Nephron progenitor cell (in vitro differentiated cells): ENCODE data around the gene NUP42.
A peak's percentile ranks its signal among the peaks of the same experiment; 100 is the strongest.

ENCODE experiments used
- DNase-seq: peaks from one replicate; pipeline ENCODE4 v3.0.0; 2021
- H3K27ac Mint-ChIP-seq: 2 replicates; pipeline ENCODE4 v1.8.0; 2021; ENCODE audit warnings: mild to moderate bottlenecking, moderate library complexity, mixed read lengths
- H3K27me3 Mint-ChIP-seq: 2 replicates; pipeline ENCODE4 v1.8.0; 2021; ENCODE audit warnings: mild to moderate bottlenecking, low read depth, mixed read lengths; ENCODE audit not compliant: poor library complexity
- H3K36me3 Mint-ChIP-seq: 2 replicates; pipeline ENCODE4 v1.8.0; 2021; ENCODE audit warnings: low read depth, mixed read lengths
- H3K4me1 Mint-ChIP-seq: 2 replicates; pipeline ENCODE4 v1.8.0; 2021; ENCODE audit warnings: mixed read lengths
- H3K4me3 Mint-ChIP-seq: 2 replicates; pipeline ENCODE4 v1.8.0; 2021; ENCODE audit warnings: mild to moderate bottlenecking, moderate library complexity, mixed read lengths
- H3K9me3 Mint-ChIP-seq: 2 replicates; pipeline ENCODE4 v1.8.0; 2021; ENCODE audit warnings: mild to moderate bottlenecking, moderate library complexity, mixed read lengths
- CTCF ChIP-seq: fragments of 200-600 bp; sonication (generic); IDR thresholded peaks from 2 replicates; pipeline ENCODE4 v1.5.0; 2021; ENCODE audit warnings: antibody characterized with exemption

The NUP42 gene, protein sequence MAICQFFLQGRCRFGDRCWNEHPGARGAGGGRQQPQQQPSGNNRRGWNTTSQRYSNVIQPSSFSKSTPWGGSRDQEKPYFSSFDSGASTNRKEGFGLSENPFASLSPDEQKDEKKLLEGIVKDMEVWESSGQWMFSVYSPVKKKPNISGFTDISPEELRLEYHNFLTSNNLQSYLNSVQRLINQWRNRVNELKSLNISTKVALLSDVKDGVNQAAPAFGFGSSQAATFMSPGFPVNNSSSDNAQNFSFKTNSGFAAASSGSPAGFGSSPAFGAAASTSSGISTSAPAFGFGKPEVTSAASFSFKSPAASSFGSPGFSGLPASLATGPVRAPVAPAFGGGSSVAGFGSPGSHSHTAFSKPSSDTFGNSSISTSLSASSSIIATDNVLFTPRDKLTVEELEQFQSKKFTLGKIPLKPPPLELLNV

GRCh38 chr7:23181684-23182553 is at the start of gene NUP42:
Gene NUP42 (plus strand): TSS chr7:23182048. CDS start chr7:23182086, 38 bp downstream.
- Mint-ChIP-seq H3K36me3 (peaks cover 33% of the 10 kb centered on the region), H3K27ac (peak within 1 kb of the TSS; percentile 100), H3K9me3 (no peaks in the 10 kb centered on the region), H3K4me3 (peak within 1 kb of the TSS; percentile 94), H3K4me1 (peaks cover 32% of the 10 kb centered on the region), H3K27me3 (no peaks in the 10 kb centered on the region)
- no peak for TF ChIP-seq CTCF
- peak; percentile 96 for DNase-seq

DNA sequence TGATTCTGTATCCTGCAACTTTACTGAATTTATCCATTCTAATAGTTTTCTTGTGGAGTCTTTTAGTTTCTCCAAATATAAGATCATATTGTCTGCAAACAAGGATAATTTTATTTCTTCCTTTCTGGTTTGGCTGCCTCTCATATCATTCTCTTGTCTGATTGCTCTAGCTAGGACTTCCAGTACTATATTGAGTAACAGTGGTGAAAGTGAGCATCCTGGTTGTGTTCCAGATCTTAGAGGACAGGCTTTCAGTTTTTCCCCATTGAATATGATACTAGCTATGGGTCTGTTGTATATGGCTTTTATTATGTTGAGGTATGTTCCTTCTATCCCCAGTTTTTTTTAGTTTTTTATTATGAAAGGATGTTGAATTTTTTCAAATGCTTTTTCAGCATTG is 48.1 kb upstream of the NUP42 start:
- Mint-ChIP-seq H3K36me3 (peaks cover 52% of the 10 kb centered on the region), H3K4me3 (no peak overlapping the region)

GRCh38 chr7:23135755-23136154 is 46.1 kb upstream of the NUP42 start:
- Mint-ChIP-seq H3K27ac (no peak overlapping the region), H3K27me3 (no peaks in the 10 kb centered on the region), H3K4me1 (no peaks in the 10 kb centered on the region), H3K9me3 (peaks cover 19% of the 10 kb centered on the region), H3K4me3 (no peak overlapping the region), H3K36me3 (peaks cover 50% of the 10 kb centered on the region)
- TF ChIP-seq CTCF, result no peak
- no peak for DNase-seq

More for the DNA sequence above, 48.1 kb upstream of the NUP42 start:
- H3K4me1 Mint-ChIP-seq, result no peaks in the 10 kb centered on the region
- no peak for TF ChIP-seq CTCF
- H3K27me3 Mint-ChIP-seq, result no peaks in the 10 kb centered on the region
- no peak overlapping the region for H3K27ac Mint-ChIP-seq
- H3K9me3 Mint-ChIP-seq, result peaks cover 19% of the 10 kb centered on the region
- DNase-seq, result no peak

GRCh38 chr7:23136216-23136615 is 45.6 kb upstream of the NUP42 start:
- Mint-ChIP-seq H3K27ac (no peak overlapping the region), H3K36me3 (peaks cover 51% of the 10 kb centered on the region), H3K27me3 (no peaks in the 10 kb centered on the region), H3K9me3 (peaks cover 19% of the 10 kb centered on the region), H3K4me3 (no peak overlapping the region), H3K4me1 (no peaks in the 10 kb centered on the region)
- no peak for DNase-seq
- no peak for TF ChIP-seq CTCF

GRCh38 chr7:23157679-23158078 is 24.2 kb upstream of the NUP42 start:
- DNase-seq, result no peak
- no peaks in the 10 kb centered on the region for H3K27me3 Mint-ChIP-seq
- H3K4me1 Mint-ChIP-seq, result no peaks in the 10 kb centered on the region
- H3K27ac Mint-ChIP-seq, result no peak overlapping the region
- H3K36me3 Mint-ChIP-seq, result peaks cover 38% of the 10 kb centered on the region
- no peak for TF ChIP-seq CTCF
- no peaks in the 10 kb centered on the region for H3K9me3 Mint-ChIP-seq
- no peak overlapping the region for H3K4me3 Mint-ChIP-seq
